ENCODE measurements around the gene SEMA5B. TPM values are rescaled to one million over a fixed set of nuclear protein-coding genes. Genes with fewer than 3 reads are reported as not detected.

The SEMA5B gene
- total RNA-seq, 2 donors from 2014 or later = 0.14 to 3.2 TPM

DNA sequence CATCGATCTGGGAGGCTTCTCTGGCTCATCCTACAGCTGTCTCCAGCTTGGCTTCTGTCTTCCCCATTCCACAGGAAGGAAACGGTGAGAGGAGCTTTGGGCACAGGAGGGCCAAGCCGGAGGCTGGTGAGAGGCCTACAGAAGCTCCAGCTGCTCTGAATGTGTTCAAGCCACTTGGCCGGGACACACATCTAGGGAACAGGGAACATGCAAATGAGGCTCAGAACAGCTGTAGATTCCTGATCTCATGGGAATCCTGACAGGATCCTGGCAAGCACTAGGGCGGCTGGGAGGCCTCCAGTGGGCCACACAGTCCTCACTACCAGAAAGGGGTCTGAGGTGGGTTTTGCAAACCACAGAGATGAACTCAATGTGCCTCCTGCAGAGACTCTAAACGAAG, 13.7 kb downstream of the SEMA5B start:
- ATAC-seq (ENCODE audit: insufficient number of reproducible peaks, low FRiP score, low read depth) (no peak), DNase-seq (ENCODE audit: low spot score) (no peak)
- H3K27me3 ChIP-seq (replicated peaks; ENCODE audit: insufficient read depth) = no peaks in the 10 kb centered on the region
- H3K9me3 ChIP-seq = no peaks in the 10 kb centered on the region
- TF ChIP-seq CTCF (IDR thresholded peaks at IDR 0.05) = no peak
- no peaks in the 10 kb centered on the region for H3K4me1 ChIP-seq (ENCODE audit: control insufficient read depth in 1 of 2, low read depth in 2 of 2)
- no peak overlapping the region for H3K27ac ChIP-seq
- H3K4me3 ChIP-seq = no peak overlapping the region
- H3K36me3 ChIP-seq = no peaks in the 10 kb centered on the region

GRCh38 chr3:123012652-123013051, 14.9 kb downstream of the SEMA5B start:
- no peak overlapping the region for H3K4me3 ChIP-seq
- TF ChIP-seq CTCF (IDR thresholded peaks at IDR 0.05) = no peak
- no peak for ATAC-seq (ENCODE audit: insufficient number of reproducible peaks, low FRiP score, low read depth)
- no peaks in the 10 kb centered on the region for H3K27me3 ChIP-seq (replicated peaks; ENCODE audit: insufficient read depth)
- H3K9me3 ChIP-seq = no peaks in the 10 kb centered on the region
- no peaks in the 10 kb centered on the region for H3K4me1 ChIP-seq (ENCODE audit: control insufficient read depth in 1 of 2, low read depth in 2 of 2)
- DNase-seq (ENCODE audit: low spot score) = no peak
- H3K36me3 ChIP-seq = no peaks in the 10 kb centered on the region
- no peak overlapping the region for H3K27ac ChIP-seq

GRCh38 chr3:123011447-123011846, 16.1 kb downstream of the SEMA5B start:
- no peak for TF ChIP-seq CTCF (IDR thresholded peaks at IDR 0.05)
- H3K4me1 ChIP-seq (ENCODE audit: control insufficient read depth in 1 of 2, low read depth in 2 of 2) = no peaks in the 10 kb centered on the region

DNA sequence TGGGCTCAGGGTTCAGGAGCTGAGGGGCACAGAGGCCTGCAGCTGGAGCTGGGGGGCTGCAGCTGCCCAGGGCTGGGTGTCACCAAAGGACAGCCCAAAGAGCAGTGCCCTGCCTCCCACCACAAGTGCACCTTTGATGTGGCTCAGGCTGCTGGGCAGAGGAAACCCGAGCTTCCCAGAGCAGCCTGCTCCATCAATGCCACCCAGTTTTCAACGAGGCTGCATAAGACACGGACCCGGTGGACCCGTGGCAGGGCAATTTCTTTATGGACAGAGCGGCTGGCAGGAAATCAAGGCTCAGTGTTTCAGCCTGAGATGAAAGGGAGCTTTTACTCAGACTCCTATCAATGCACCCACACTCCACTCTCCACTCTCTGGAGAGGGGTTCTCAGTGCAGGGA, 18.7 kb downstream of the SEMA5B start:
- Histone ChIP-seq H3K36me3 (no peaks in the 10 kb centered on the region), H3K27ac (no peak overlapping the region), H3K9me3 (no peaks in the 10 kb centered on the region), H3K4me1 (ENCODE audit: control insufficient read depth in 1 of 2, low read depth in 2 of 2) (no peaks in the 10 kb centered on the region), H3K27me3 (replicated peaks; ENCODE audit: insufficient read depth) (no peaks in the 10 kb centered on the region), H3K4me3 (no peak overlapping the region)
- ATAC-seq (ENCODE audit: insufficient number of reproducible peaks, low FRiP score, low read depth) (no peak), DNase-seq (ENCODE audit: low spot score) (no peak)
- TF ChIP-seq CTCF (IDR thresholded peaks at IDR 0.05) = no peak

More at GRCh38 chr3:123011447-123011846, 16.1 kb downstream of the SEMA5B start:
- Histone ChIP-seq H3K4me3 (no peak overlapping the region), H3K27me3 (replicated peaks; ENCODE audit: insufficient read depth) (no peaks in the 10 kb centered on the region), H3K9me3 (no peaks in the 10 kb centered on the region), H3K27ac (no peak overlapping the region), H3K36me3 (no peaks in the 10 kb centered on the region)
- DNase-seq (ENCODE audit: low spot score) = no peak
- ATAC-seq (ENCODE audit: insufficient number of reproducible peaks, low FRiP score, low read depth) = no peak

- no peaks in the 10 kb centered on the region for H3K27me3 ChIP-seq (replicated peaks; ENCODE audit: insufficient read depth)
- H3K27ac ChIP-seq = no peak overlapping the region
- no peak for TF ChIP-seq CTCF (IDR thresholded peaks at IDR 0.05)
- H3K4me3 ChIP-seq = no peak overlapping the region
- no peaks in the 10 kb centered on the region for H3K9me3 ChIP-seq
- ATAC-seq (ENCODE audit: insufficient number of reproducible peaks, low FRiP score, low read depth) (no peak), DNase-seq (ENCODE audit: low spot score) (no peak)
- no peaks in the 10 kb centered on the region for H3K4me1 ChIP-seq (ENCODE audit: control insufficient read depth in 1 of 2, low read depth in 2 of 2)
- H3K36me3 ChIP-seq = no peaks in the 10 kb centered on the region
Observed at GRCh38 chr3:123006609-123007008, 21.0 kb downstream of the SEMA5B start.

Data from thoracic aorta (tissue), 2 donors.